Measurements from ENCODE around the gene UBQLNL.

The UBQLNL gene

DNA sequence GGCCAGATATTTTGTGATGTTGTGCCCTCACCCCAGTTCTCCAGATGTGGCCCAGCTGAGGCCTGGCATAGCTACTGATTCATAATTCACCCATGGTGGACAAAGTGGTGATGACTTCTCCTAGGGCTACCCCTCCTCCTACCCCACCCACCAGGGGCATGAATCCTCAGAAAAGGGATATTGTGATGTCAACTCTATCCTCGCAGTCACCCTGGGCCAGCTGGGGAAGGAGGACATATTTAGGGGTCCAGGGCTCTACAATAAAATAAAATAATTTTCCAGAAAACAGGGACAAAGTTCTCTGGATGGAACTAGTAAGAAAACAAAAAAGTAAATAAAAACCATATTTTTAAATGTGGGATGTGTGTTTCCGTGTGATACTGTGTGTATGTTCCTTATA is at the start of gene UBQLNL:
Gene UBQLNL, minus strand, starts transcription at position 101 of the 400 bp plus-strand sequence. CDS start 258 bp downstream, outside the sequence.
- DNase-seq (ENCODE audit: low read depth), result no peak

GRCh38 chr11:5564259-5565019 is 47.9 kb upstream of the UBQLNL start:
- DNase-seq (ENCODE audit: low read depth), result no peak

- DNase-seq (ENCODE audit: low read depth), result no peak
Measured at GRCh38 chr11:5557751-5558150, 41.3 kb upstream of the UBQLNL start.

DNA sequence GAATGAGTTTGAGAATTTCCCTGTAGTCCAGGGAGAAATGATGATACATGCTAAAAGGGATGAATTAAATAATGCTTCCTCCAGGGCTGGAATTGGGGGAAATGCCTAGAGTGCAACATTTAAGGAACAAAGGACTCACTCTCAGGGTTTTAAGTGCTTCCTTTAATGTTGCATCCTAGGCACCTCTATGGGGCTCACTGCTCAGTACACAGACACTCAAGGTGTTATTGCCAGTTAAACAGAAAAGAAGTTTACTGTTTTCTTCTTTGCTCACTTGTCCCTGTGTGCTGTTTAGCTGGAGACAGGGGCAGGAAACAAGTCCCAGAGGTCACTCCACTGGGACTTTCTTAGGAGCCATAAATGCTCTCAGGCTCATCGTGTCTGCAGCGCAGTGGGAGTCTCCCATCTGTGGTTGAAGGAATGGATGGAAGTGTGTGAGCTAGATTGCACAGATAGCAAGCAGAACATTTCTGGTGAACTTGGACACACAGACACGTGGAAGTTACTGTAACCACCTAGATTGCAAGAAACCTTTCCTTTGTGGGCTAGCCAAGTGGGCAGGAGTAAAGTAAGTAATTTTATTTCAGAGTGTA is 40.2 kb upstream of the UBQLNL start:
- no peak for DNase-seq (ENCODE audit: low read depth)

- no peak for DNase-seq (ENCODE audit: low read depth)
Measured at GRCh38 chr11:5553343-5553742, 36.8 kb upstream of the UBQLNL start.

GRCh38 chr11:5550440-5551095 is 34.1 kb upstream of the UBQLNL start:
- DNase-seq (ENCODE audit: low read depth), result peak; percentile 86

DNA sequence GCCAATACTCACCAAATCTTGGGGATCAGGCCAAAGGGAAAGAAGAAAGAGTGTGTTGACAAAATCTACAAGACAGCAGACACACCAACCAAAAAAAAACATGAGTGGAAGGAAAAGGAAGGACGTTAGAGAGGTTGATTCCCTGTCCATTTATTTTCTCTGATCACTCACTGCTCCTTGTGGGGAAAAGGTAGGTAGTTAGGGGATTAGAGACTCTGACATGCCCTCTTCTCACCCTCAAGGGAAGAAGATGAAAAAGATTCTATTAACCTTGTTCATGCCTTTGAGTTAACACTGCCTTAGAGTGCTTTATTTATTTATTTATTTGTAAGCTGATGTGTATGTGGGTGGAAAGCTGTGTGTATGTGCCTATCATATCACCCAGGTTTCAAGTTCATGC is 31.9 kb upstream of the UBQLNL start, which contains the start of gene OR52H1:
Gene OR52H1, minus strand, starts transcription at position 101 of the 400 bp plus-strand sequence. CDS start 3,035 bp downstream, outside the sequence.
- no peak for DNase-seq (ENCODE audit: low read depth)

GRCh38 chr11:5547982-5548381 is 31.5 kb upstream of the UBQLNL start:
- no peak for DNase-seq (ENCODE audit: low read depth)

- DNase-seq (ENCODE audit: low read depth), result no peak
Measured at GRCh38 chr11:5546457-5546856, 30.0 kb upstream of the UBQLNL start.

DNA sequence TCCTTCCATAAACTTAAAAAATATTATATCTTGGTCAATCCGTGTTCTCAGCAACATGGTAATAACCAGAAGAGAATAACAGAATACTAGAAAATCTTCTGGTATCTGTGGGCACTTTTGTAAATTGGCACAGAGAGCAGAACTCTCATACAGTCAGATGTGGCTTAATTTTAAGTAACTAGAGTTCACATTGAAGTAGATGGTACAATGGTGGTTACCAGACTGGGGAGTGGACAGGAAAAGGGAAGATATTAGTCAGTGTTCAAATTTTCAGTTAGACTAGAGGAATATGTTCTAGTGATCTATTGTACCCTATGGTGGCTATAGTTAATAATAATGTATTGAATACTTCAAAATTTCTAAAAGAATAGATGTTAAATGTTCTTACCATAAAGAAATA is 24.9 kb upstream of the UBQLNL start:
- DNase-seq (ENCODE audit: low read depth), result no peak

- DNase-seq (ENCODE audit: low read depth), result no peak
Measured at GRCh38 chr11:5536482-5536881, 20.0 kb upstream of the UBQLNL start.

GRCh38 chr11:5534046-5534445 is 17.5 kb upstream of the UBQLNL start:
- no peak for DNase-seq (ENCODE audit: low read depth)

DNA sequence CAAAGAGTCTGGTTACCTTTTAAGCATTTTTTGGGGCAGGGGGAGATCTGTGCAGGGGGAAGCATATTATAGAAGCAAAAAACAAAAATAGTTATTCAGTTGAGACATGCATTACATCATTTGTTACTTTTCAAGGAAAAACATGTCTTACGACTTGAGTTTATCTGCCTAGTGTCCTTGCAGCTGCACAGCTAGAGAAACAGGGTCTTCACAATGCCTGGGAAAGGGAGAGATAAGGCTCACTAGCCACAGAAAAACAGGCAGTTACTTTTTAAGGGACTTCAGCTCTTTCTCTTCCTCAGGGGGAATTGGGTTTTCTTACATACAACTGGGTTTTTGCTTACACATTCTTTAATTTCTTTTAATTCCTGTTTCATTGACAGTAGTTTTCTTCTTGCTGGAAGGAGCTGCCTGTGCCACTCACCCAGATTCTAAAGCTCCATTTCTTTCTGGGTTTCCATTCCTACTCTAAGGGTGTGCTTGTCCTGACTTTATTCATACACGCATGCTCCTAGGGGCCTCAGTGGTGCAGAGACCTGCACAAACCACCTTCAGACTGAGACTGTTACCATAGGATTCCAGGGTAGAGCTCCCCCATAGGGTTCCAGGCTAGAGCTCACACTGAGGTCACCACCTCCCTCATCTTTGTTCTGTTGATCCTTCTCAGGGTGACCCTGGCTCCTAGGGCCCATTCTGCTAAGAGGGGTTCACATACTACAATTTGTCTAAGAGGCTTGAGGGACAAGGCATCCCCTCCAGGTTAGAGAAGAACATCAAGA is 14.7 kb upstream of the UBQLNL start:
- no peak for DNase-seq (ENCODE audit: low read depth)

DNA sequence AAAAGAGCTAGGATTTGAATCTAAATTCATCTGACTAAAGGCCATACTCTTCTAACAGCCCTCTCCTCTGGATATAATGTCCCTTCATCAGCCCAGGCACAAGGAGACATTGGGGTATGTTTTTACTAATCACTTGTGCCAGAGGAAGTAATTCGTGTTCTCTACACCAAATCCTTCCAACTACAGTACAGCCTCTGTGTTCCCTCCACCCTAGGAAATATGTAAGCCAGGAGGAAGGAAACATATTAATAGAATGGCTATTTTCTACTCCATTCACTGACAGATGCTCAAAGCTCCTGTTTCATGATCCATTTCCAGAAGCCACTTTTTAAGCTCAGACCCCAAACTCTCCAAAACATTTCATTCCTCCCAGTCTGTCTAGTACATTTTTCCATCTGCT is 12.0 kb upstream of the UBQLNL start:
- no peak for DNase-seq (ENCODE audit: low read depth)

GRCh38 chr11:5527716-5528115 is 11.2 kb upstream of the UBQLNL start:
- DNase-seq (ENCODE audit: low read depth), result no peak

GRCh38 chr11:5524756-5525155 is 8.3 kb upstream of the UBQLNL start:
- DNase-seq (ENCODE audit: low read depth), result no peak

DNA sequence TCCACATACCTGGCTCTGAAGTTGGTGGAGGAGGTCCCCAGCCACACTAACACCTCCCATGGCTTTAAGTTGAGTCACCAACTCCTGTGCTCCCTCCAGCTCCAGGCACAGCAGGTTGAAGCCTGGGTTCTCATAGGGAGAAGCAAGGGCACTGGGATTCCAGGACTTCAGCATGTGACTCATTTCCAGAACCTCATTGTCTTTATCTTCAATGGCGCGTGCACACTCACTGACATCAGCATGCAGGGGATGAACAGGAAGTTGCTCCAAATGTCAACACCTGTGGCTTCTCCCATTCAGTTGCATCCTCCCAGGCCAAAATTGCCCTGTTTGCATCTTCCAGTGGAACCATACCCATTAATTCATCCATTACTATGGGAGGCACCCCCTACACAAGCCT is 5.8 kb upstream of the UBQLNL start:
- DNase-seq (ENCODE audit: low read depth), result no peak

DNA sequence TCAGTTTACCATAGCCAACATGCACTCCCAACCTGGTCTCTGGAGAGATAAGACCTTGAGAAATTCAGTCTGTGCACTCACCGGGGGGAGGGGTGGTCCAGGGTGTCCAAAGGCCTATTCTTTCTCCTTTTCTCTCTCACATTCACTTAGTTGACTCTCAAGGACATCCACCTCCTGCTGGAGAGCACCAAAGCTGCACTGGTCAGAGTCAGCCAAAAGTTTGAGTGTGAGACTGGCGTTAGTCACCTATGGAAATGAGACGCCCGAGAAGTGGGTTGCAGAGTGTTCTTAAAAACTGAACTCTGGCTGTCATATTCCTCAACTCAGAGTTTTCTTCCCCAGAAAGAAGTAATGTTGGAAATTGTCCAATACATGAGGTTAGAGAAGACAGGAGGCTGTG is 5.0 kb upstream of the UBQLNL start:
- no peak for DNase-seq (ENCODE audit: low read depth)

DNA sequence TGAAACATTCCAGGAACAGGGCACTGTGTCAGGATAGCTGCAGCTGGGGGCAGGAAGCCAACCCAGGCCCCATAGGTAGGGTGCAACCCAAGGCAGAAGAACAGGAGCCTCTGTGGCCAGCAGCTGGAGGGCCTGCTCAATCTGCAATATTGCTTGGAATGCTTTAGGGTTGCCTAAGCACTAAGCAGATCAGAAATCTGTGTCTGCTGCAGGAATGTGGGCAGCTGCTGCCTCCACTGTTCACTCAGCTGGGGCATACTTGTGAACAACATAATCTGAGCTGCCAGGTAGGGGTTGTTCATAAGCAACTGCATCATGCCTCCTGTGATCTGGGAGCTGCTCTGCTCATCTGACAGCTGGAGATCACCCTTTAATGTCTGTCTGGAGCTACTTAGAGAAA is 1.7 kb downstream of the UBQLNL start:
- no peak for DNase-seq (ENCODE audit: low read depth)

- DNase-seq (ENCODE audit: low read depth), result no peak
Measured at GRCh38 chr11:5509803-5510202, 6.7 kb downstream of the UBQLNL start, which contains the start of gene UBQLN3. UBQLN3 (minus strand) TSS chr11:5509957; CDS start chr11:5509558, 399 bp downstream.

- DNase-seq (ENCODE audit: low read depth), result no peak
Measured at GRCh38 chr11:5508605-5509004, 7.9 kb downstream of the UBQLNL start.

- DNase-seq (ENCODE audit: low read depth), result no peak
Measured at GRCh38 chr11:5507933-5508305, 8.6 kb downstream of the UBQLNL start.

All from HS-27A (cell line).